Ascending aorta (tissue), 2 donors: ENCODE results near the gene FHAD1. TPM values are rescaled to one million over a fixed set of nuclear protein-coding genes. Genes with fewer than 3 reads are reported as not detected.
A peak's percentile ranks its signal among the peaks of the same experiment; 100 is the strongest.
"Not testable (repeated sequence)": the region's sequence is repeated elsewhere in the genome, so short reads cannot be mapped to it uniquely, and the experiment has no call there.

Source experiments
- DNase-seq, 2 donors: peaks; one replicate each; pipeline ENCODE4 v3.0.0-alpha.2; 2019; ENCODE audit warnings: low spot score in 2 of 2
- H3K27ac ChIP-seq, 2 donors: fragments of 200-600 bp; sonication (generic); one replicate each; pipeline ENCODE4 v1.5.1; 2016 to 2017; ENCODE audit warnings: mild to moderate bottlenecking in 1 of 2
- H3K27me3 ChIP-seq: fragments of 200-600 bp; sonication (generic); one replicate; pipeline ENCODE4 v1.5.1; 2017
- H3K36me3 ChIP-seq, 2 donors: fragments of 200-600 bp; sonication (generic); one replicate each; pipeline ENCODE4 v1.5.1; 2016
- H3K4me1 ChIP-seq, 2 donors: fragments of 200-600 bp; sonication (generic); one replicate each; pipeline ENCODE4 v1.5.1; 2016 to 2017; ENCODE audit warnings: mild to moderate bottlenecking in 1 of 2
- H3K4me3 ChIP-seq, 2 donors: fragments of 200-600 bp; sonication (generic); one replicate each; pipeline ENCODE4 v1.5.1; 2016 to 2017; ENCODE audit warnings: mild to moderate bottlenecking in 1 of 2
- H3K9me3 ChIP-seq, 2 donors: fragments of 200-600 bp; sonication (generic); one replicate each; pipeline ENCODE4 v1.5.1; 2016
- intact Hi-C: fragments of 100-400 bp; cut with DNase I; formaldehyde crosslinking; loops from one replicate; pipeline ENCODE4 v1.15.1; 2023
- total RNA-seq: library from RNA; depleted of rRNA; stranded (reverse); fragments of >200 nt; gene quantifications from one replicate; pipeline ENCODE4 v1.1.0, GENCODE V29; 2016
- TF ChIP-seq, protein P1 (sequence below), 3 experiments: fragments of 200-600 bp in 2 of 3; fragments of 450-650 bp in 1 of 3; sonication (generic) in 2 of 3; IDR thresholded peaks; one replicate each; pipeline ENCODE4 v1.5.1; 2016 to 2019; ENCODE audit warnings: antibody characterized with exemption in 3 of 3, mild to moderate bottlenecking in 1 of 3, moderate library complexity in 1 of 3

FHAD1 gene
- total RNA-seq, 1 donor from 2014 or later, result not detected

DNA sequence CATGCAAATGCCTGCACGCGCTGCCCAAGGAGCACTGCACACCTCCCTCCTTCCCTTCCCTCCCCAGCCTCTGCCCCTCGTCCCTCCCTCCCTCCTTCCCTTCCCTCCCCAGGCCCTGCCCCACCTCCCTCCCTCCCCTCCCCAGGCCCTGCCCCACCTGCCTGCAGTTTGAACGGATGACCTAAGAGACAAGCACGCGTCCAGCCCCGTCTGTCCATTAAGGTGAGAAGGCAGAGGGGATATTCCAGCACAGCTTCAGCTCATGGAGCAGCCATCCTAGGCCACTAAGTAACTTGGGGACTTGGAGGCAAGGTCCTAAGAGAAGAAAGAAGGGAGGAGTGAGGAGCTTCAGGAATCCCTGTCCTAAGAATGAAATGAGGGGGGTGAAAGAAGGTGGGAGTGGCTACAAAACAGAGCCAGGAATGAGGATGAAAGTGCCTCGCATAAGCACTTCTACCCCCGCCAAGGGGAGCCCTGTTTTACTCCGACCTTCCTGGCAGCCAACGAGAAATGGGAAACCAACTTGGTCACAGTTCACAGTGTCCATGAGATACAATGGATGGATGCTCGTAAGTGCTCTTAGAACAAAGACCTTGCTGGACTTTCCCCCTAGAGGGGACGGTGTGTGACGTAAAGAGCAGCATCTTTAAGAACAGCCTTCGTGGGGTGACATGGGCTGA is 141.3 kb downstream of the FHAD1 start:
- intact Hi-C loops, result no loop called here
- no peaks in the 10 kb centered on the region for H3K27me3 ChIP-seq
- DNase-seq, result no peak
- TF ChIP-seq, protein P1, sequence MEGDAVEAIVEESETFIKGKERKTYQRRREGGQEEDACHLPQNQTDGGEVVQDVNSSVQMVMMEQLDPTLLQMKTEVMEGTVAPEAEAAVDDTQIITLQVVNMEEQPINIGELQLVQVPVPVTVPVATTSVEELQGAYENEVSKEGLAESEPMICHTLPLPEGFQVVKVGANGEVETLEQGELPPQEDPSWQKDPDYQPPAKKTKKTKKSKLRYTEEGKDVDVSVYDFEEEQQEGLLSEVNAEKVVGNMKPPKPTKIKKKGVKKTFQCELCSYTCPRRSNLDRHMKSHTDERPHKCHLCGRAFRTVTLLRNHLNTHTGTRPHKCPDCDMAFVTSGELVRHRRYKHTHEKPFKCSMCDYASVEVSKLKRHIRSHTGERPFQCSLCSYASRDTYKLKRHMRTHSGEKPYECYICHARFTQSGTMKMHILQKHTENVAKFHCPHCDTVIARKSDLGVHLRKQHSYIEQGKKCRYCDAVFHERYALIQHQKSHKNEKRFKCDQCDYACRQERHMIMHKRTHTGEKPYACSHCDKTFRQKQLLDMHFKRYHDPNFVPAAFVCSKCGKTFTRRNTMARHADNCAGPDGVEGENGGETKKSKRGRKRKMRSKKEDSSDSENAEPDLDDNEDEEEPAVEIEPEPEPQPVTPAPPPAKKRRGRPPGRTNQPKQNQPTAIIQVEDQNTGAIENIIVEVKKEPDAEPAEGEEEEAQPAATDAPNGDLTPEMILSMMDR (IDR thresholded peaks at IDR 0.05), result no peak
- peaks cover 0 to 2% of the 10 kb centered on the region in 2 donors for H3K4me1 ChIP-seq
- no peaks in the 10 kb centered on the region for H3K9me3 ChIP-seq
- H3K27ac ChIP-seq, result no peak overlapping the region
- H3K36me3 ChIP-seq, result no peaks in the 10 kb centered on the region
- H3K4me3 ChIP-seq, result no peak overlapping the region

- H3K27me3 ChIP-seq, intact Hi-C loops, H3K9me3 ChIP-seq, H3K4me1 ChIP-seq, H3K36me3 ChIP-seq, H3K4me3 ChIP-seq, H3K27ac ChIP-seq: not testable (repeated sequence)
- DNase-seq, result peak in 1 of 2 donors; percentile 72
These were observed 142.8 kb downstream of the FHAD1 start for GRCh38 chr1:15389828-15390227.

DNA sequence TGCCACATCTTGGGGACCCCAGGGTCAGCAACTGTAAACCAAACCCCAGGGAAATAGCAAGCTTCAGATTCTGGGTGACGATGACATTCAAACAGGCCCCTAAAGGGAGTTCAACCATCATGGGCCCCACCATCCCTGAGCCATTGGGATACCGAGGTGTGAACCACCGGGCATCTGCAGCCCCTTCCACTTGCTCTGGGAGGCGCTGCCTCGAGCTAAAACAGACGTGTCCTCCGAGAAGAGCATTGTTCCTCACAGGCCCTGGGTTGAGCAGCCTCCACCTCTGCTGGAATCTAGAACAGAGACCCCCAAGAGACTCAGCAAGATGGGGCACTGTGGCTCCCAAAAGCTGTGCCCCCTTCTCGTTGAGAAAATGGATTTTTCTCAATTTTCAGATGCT is 143.6 kb downstream of the FHAD1 start:
- H3K4me1 ChIP-seq, result peaks cover 0 to 2% of the 10 kb centered on the region in 2 donors
- H3K36me3 ChIP-seq, result no peaks in the 10 kb centered on the region
- H3K4me3 ChIP-seq, result no peak overlapping the region
- H3K27me3 ChIP-seq, result no peaks in the 10 kb centered on the region
- TF ChIP-seq, protein P1 (IDR thresholded peaks at IDR 0.05), result no peak
- DNase-seq, result no peak
- no peak overlapping the region for H3K27ac ChIP-seq
- intact Hi-C loops, result no loop called here
- H3K9me3 ChIP-seq, result no peaks in the 10 kb centered on the region

DNA sequence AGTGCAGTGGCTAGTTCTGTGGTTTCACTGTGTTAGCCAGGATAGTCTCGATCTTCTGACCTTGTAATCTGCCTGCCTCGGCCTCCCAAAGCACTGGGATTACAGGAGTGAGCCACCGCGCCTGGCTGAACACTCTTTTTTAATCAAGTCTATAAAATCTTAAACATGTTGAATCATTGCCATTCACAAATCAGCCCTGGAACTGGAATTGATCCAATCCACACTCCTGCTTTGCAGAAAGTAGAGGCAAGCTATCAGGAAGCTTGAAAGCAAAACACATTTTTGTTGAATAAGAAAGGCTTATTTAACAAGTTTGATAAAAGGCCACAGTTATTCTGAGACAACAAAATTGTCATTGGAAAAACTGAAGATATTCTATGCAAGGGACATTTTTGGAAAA is 144.3 kb downstream of the FHAD1 start:
- H3K9me3 ChIP-seq, result no peaks in the 10 kb centered on the region
- TF ChIP-seq, protein P1 (IDR thresholded peaks at IDR 0.05), result no peak
- H3K4me1 ChIP-seq, result peaks cover 0 to 2% of the 10 kb centered on the region in 2 donors

GRCh38 chr1:15393475-15394257 is 146.6 kb downstream of the FHAD1 start:
- no peaks in the 10 kb centered on the region for H3K36me3 ChIP-seq
- intact Hi-C loops, result no loop called here
- no peaks in the 10 kb centered on the region for H3K27me3 ChIP-seq
- no peak for DNase-seq
- TF ChIP-seq, protein P1 (IDR thresholded peaks at IDR 0.05), result no peak
- no peaks in the 10 kb centered on the region for H3K9me3 ChIP-seq
- no peak overlapping the region for H3K4me3 ChIP-seq
- no peak overlapping the region for H3K27ac ChIP-seq
- peaks cover 0 to 2% of the 10 kb centered on the region in 2 donors for H3K4me1 ChIP-seq

More for the DNA sequence above, 144.3 kb downstream of the FHAD1 start:
- no peak overlapping the region for H3K4me3 ChIP-seq
- DNase-seq, result no peak
- H3K27ac ChIP-seq, result no peak overlapping the region
- H3K36me3 ChIP-seq, result no peaks in the 10 kb centered on the region
- H3K27me3 ChIP-seq, result no peaks in the 10 kb centered on the region
- intact Hi-C loops, result no loop called here

DNA sequence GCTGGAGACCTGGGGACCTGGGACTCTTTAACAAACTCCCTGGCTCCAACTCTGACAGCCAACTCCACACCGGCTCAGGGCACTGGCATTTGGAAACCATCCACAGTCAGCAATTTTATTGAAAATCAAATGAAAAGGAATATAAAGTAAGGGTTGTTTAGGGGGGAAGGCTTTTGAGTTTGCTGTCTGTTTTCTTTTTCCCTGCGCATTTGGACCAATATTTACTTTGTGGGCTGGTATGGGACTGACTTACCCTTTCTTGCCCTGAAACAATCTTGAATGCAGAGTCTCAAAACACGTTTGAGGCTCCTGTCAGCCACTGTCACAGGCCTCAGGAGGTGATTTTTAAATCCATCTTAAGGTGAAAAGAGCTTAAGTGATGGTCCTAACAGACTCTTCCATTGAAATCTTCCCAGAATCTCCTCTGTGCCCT is 147.3 kb downstream of the FHAD1 start:
- peaks cover 0 to under 1% of the 10 kb centered on the region in 2 donors for H3K9me3 ChIP-seq
- no peaks in the 10 kb centered on the region for H3K36me3 ChIP-seq
- H3K4me1 ChIP-seq, result peaks cover 0 to 2% of the 10 kb centered on the region in 2 donors
- intact Hi-C loops, result no loop called here
- no peak overlapping the region for H3K27ac ChIP-seq
- H3K4me3 ChIP-seq, result no peak overlapping the region
- no peaks in the 10 kb centered on the region for H3K27me3 ChIP-seq
- TF ChIP-seq, protein P1 (IDR thresholded peaks at IDR 0.05), result no peak
- no peak for DNase-seq
